ENCODE measurements around the gene DCAF5. TPM values are rescaled to one million over a fixed set of nuclear protein-coding genes. Genes with fewer than 3 reads are reported as not detected.
"Not testable (repeated sequence)": the region's sequence is repeated elsewhere in the genome, so short reads cannot be mapped to it uniquely, and the experiment has no call there.

The DCAF5 gene
- total RNA-seq, 4 donors from 2014 or later = 37.4 to 67.1 (median 46.4) TPM

DNA sequence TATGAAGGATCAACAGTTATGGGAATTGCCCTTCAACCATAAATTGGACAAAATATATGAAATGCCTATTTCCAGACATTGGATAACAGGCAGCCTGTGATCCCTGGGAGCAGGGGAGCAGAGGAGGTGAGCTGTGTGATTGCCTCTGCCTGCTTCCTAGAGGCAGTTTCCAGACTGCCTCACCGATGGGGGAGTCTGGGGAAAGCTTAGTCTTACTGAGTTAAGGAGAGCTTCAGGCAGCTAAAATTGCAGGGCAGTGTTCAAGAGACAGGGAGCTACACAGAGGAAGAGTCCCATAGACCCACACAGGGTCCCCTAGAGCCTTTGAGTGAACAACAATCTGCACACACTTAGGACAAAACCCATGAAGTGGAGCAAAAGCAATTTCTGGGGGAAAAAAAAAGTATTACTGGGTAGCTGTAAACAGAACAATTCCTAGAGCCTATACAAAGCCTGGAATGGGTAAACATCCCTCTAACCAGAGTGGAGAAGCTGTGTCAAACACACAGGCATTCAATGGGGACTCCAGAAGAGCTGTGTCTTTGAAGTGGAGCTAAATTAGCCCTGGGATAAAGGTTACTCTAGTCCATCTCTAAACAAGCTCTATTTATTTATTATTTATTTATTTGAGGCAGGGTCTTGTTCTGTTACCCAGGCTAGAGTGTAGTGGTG lies 125.5 kb downstream of the DCAF5 start:
- no peak for DNase-seq (ENCODE audit: extremely low spot score)
- H3K4me1 ChIP-seq = no peaks in the 10 kb centered on the region
- H3K9me3 ChIP-seq = no peaks in the 10 kb centered on the region
- intact Hi-C loops (cut with DNase I) = no loop called here
- TF ChIP-seq POLR2AphosphoS5 (IDR thresholded peaks at IDR 0.05) (no peak), POLR2A (IDR thresholded peaks at IDR 0.05; ENCODE audit: low read depth) (no peak), EP300 (IDR thresholded peaks at IDR 0.05) (no peak)
- TF ChIP-seq, protein P1, sequence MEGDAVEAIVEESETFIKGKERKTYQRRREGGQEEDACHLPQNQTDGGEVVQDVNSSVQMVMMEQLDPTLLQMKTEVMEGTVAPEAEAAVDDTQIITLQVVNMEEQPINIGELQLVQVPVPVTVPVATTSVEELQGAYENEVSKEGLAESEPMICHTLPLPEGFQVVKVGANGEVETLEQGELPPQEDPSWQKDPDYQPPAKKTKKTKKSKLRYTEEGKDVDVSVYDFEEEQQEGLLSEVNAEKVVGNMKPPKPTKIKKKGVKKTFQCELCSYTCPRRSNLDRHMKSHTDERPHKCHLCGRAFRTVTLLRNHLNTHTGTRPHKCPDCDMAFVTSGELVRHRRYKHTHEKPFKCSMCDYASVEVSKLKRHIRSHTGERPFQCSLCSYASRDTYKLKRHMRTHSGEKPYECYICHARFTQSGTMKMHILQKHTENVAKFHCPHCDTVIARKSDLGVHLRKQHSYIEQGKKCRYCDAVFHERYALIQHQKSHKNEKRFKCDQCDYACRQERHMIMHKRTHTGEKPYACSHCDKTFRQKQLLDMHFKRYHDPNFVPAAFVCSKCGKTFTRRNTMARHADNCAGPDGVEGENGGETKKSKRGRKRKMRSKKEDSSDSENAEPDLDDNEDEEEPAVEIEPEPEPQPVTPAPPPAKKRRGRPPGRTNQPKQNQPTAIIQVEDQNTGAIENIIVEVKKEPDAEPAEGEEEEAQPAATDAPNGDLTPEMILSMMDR (IDR thresholded peaks at IDR 0.05) = no peak
- H3K27me3 ChIP-seq = no peaks in the 10 kb centered on the region
- H3K4me3 ChIP-seq = no peak overlapping the region
- no peak overlapping the region for H3K27ac ChIP-seq (replicated peaks in 1 of 4)
- WGBS = 50% methylated on average over 1 of the region's 1 CpG
- H3K36me3 ChIP-seq = no peaks in the 10 kb centered on the region

DNA sequence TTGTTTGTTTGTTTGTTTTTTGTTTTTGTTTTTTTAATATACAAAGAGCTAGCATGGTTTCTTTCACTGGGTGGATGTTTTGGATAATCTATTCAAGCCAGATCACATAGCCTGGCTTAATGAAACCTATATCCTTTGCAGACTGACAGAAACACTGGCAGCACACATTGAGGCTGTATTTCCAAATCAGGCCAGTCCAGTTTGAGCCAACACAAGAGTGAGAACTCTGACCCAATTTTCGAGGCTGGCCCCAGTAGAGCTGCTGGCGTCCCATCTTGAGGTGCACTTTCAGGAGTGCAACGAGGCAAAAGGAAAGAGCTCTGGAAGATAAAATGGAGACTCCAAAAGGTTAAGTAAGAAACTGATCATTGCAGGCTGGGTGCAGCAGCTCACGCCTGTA lies 129.9 kb downstream of the DCAF5 start:
- 88% methylated on average over 4 of the region's 4 CpGs for WGBS
- DNase-seq (ENCODE audit: extremely low spot score) = no peak

DNA sequence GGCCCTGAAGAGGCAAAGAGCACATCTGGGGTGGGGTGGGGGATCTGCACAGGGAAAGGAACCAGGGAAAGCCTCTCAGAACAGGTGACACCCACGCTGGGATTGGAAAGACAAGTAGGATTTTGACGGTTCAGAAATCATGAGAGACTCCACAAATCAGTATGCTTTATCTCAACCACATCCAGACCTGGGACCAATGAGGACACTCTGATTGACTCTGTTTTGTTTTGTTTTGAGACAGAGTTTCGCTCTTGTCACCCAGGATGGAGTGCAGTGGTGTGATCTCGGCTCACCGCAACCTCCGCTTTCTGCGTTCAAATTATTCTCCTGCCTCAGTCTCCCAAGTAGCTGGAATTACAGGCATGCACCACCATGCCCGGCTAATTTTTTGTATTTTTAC lies 130.8 kb downstream of the DCAF5 start:
- not testable (repeated sequence) for H3K4me3 ChIP-seq, H3K9me3 ChIP-seq
- WGBS = 95% methylated on average over 8 of the region's 8 CpGs

More for the DNA sequence above, 129.9 kb downstream of the DCAF5 start:
- Histone ChIP-seq H3K27me3 (no peaks in the 10 kb centered on the region), H3K4me1 (no peaks in the 10 kb centered on the region), H3K27ac (replicated peaks in 1 of 4) (no peak overlapping the region), H3K36me3 (no peaks in the 10 kb centered on the region), H3K9me3 (no peaks in the 10 kb centered on the region), H3K4me3 (no peak overlapping the region)
- no peak for TF ChIP-seq POLR2AphosphoS5 (IDR thresholded peaks at IDR 0.05)
- TF ChIP-seq POLR2A (IDR thresholded peaks at IDR 0.05; ENCODE audit: low read depth) = no peak
- TF ChIP-seq, protein P1 (IDR thresholded peaks at IDR 0.05) = no peak
- no peak for TF ChIP-seq EP300 (IDR thresholded peaks at IDR 0.05)
- intact Hi-C loops (cut with DNase I) = no loop called here

DNA sequence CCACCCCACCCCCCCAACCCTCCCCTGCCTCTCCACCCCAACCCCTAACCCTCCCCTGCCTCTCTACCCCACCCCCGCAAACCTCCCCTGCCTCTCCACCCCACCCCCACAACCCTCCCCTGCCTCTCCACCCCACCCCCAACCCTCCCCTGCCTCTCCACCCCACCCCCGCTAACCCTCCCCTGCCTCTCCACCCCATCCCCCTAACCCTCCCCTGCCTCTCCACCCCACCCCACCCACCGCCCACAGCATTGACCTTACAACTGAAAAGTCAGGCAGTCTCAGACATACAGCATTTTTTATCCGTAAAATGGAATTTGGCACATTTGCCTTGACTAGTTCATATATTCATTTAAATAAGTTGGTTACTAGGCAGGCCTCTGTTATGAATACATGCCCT lies 135.2 kb downstream of the DCAF5 start:
- H3K36me3 ChIP-seq = no peaks in the 10 kb centered on the region
- TF ChIP-seq POLR2A (IDR thresholded peaks at IDR 0.05; ENCODE audit: low read depth) (no peak), EP300 (IDR thresholded peaks at IDR 0.05) (no peak), POLR2AphosphoS5 (IDR thresholded peaks at IDR 0.05) (no peak)
- TF ChIP-seq, protein P1 (IDR thresholded peaks at IDR 0.05) = no peak
- intact Hi-C loops (cut with DNase I) = no loop called here
- 79% methylated on average over 3 of the region's 4 CpGs for WGBS
- peaks cover 0 to 5% (median 0%) of the 10 kb centered on the region in 4 donors for H3K4me1 ChIP-seq
- H3K27me3 ChIP-seq = no peaks in the 10 kb centered on the region
- no peak overlapping the region for H3K27ac ChIP-seq (replicated peaks in 1 of 4)
- no peak for DNase-seq (ENCODE audit: extremely low spot score)
- no peak overlapping the region for H3K4me3 ChIP-seq
- no peaks in the 10 kb centered on the region for H3K9me3 ChIP-seq

More for the DNA sequence above, 130.8 kb downstream of the DCAF5 start:
- H3K4me1 ChIP-seq; H3K27me3 ChIP-seq; DNase-seq (ENCODE audit: extremely low spot score); H3K36me3 ChIP-seq; H3K27ac ChIP-seq (replicated peaks in 1 of 4); intact Hi-C loops (cut with DNase I): not testable (repeated sequence)

DNA sequence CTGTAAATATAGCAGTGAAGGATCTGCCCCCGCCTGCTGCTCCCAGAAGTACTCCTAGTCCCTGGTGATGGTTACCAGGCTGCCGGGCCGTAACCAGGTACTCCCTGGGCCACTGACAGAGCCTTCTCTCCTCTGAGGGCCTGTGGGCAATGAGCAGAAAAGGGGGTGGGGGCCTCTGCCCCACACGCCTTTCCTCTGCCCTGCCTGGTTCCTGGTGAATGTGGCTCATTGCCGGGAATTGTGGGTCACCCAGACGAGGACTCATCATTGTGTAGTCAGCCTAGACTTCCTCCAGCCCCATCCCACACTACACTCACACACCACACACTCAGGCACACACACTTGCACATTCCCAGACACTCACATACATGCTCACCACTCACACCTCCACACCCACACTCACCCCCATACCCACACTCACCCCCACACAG lies 138.1 kb downstream of the DCAF5 start:
- H3K9me3 ChIP-seq = no peaks in the 10 kb centered on the region
- no peak overlapping the region for H3K4me3 ChIP-seq
- intact Hi-C loops (cut with DNase I) = no loop called here
- WGBS = 83% methylated on average over 5 of the region's 6 CpGs
- H3K27me3 ChIP-seq = no peaks in the 10 kb centered on the region
- H3K36me3 ChIP-seq = no peaks in the 10 kb centered on the region
- no peak for DNase-seq (ENCODE audit: extremely low spot score)
- H3K27ac ChIP-seq (replicated peaks in 1 of 4) = no peak overlapping the region
- peaks cover 0 to 5% (median 0%) of the 10 kb centered on the region in 4 donors for H3K4me1 ChIP-seq
- TF ChIP-seq EP300 (IDR thresholded peaks at IDR 0.05) (no peak), POLR2A (IDR thresholded peaks at IDR 0.05; ENCODE audit: low read depth) (no peak), POLR2AphosphoS5 (IDR thresholded peaks at IDR 0.05) (no peak)
- TF ChIP-seq, protein P1 (IDR thresholded peaks at IDR 0.05) = no peak

Data from esophagus muscularis mucosa (tissue), 4 donors.